Mesendoderm (in vitro differentiated cells): ENCODE data around the gene DNAH10.
A peak's percentile ranks its signal among the peaks of the same experiment; 100 is the strongest.

Experiments used
- DNase-seq: peaks from one replicate; pipeline ENCODE4 v3.0.0; 2013
- H2AK5ac ChIP-seq: 2 replicates; pipeline ENCODE4 v1.6.1; 2013; ENCODE audit warnings: low read length, inconsistent platforms
- H2BK120ac ChIP-seq: 2 replicates; pipeline ENCODE4 v1.6.1; 2013; ENCODE audit warnings: low read depth, mild to moderate bottlenecking, low read length, moderate library complexity, mixed read lengths
- H2BK15ac ChIP-seq: replicated peaks from 2 replicates; pipeline ENCODE4 v1.6.1; 2013; ENCODE audit warnings: low read depth, mild to moderate bottlenecking, moderate library complexity
- H2BK5ac ChIP-seq: 2 replicates; pipeline ENCODE4 v1.6.1; 2013; ENCODE audit warnings: low read length, inconsistent platforms
- H3K18ac ChIP-seq: 2 replicates; pipeline ENCODE4 v1.6.1; 2013; ENCODE audit warnings: mild to moderate bottlenecking, low read length, mixed read lengths
- H3K23ac ChIP-seq: one replicate; pipeline ENCODE4 v1.6.1; 2013; ENCODE audit warnings: low read length
- H3K27ac ChIP-seq: 2 replicates; pipeline ENCODE4 v1.5.1; 2013; ENCODE audit warnings: low read depth, mild to moderate bottlenecking, inconsistent platforms, low read length, moderate library complexity
- H3K27me3 ChIP-seq: 2 replicates; pipeline ENCODE4 v1.6.1; 2013; ENCODE audit warnings: low read length, control low read depth, mild to moderate bottlenecking, inconsistent platforms; ENCODE audit not compliant: insufficient read depth, poor library complexity
- H3K36me3 ChIP-seq: 2 replicates; pipeline ENCODE4 v1.6.1; 2013; ENCODE audit warnings: low read length, inconsistent platforms; ENCODE audit not compliant: control insufficient read depth, insufficient read depth
- H3K4ac ChIP-seq: one replicate; pipeline ENCODE4 v1.6.1; 2013; ENCODE audit warnings: low read depth, mild to moderate bottlenecking, low read length, moderate library complexity
- H3K4me1 ChIP-seq: 2 replicates; pipeline ENCODE4 v1.6.1; 2013; ENCODE audit warnings: low read depth, low read length, inconsistent platforms; ENCODE audit not compliant: control insufficient read depth
- H3K4me2 ChIP-seq: 2 replicates; pipeline ENCODE4 v1.6.1; 2013; ENCODE audit warnings: low read length
- H3K4me3 ChIP-seq: 2 replicates; pipeline ENCODE4 v1.5.1; 2013; ENCODE audit warnings: mild to moderate bottlenecking, low read length
- H3K56ac ChIP-seq: one replicate; pipeline ENCODE4 v1.6.1; 2013; ENCODE audit warnings: low read length
- H3K79me1 ChIP-seq: 2 replicates; pipeline ENCODE4 v1.6.1; 2013; ENCODE audit warnings: low read length, inconsistent platforms
- H3K79me2 ChIP-seq: 2 replicates; pipeline ENCODE4 v1.6.1; 2013; ENCODE audit warnings: mild to moderate bottlenecking, low read length; ENCODE audit not compliant: control insufficient read depth, insufficient read depth
- H3K9ac ChIP-seq: 2 replicates; pipeline ENCODE4 v1.6.1; 2013; ENCODE audit warnings: low read length, inconsistent platforms
- H4K5ac ChIP-seq: one replicate; pipeline ENCODE4 v1.6.1; 2013; ENCODE audit warnings: low read length
- H4K8ac ChIP-seq: one replicate; pipeline ENCODE4 v1.6.1; 2013; ENCODE audit warnings: low read depth, mild to moderate bottlenecking, control low read depth, low read length, moderate library complexity
- WGBS: extraction: QIAGEN DNeasy Blood & Tissue Kit; methylation state at CpG from one replicate; pipeline ENCODE4 v1.1.7; 2013; ENCODE audit warnings: low lambda C conversion rate, missing lambda C conversion rate; ENCODE audit not compliant: insufficient coverage; ENCODE audit errors: extremely low coverage; 5-methylcytosine and 5-hydroxymethylcytosine counted together

Gene DNAH10

GRCh38 chr12:123760267-123760938 is 1.7 kb upstream of the DNAH10 start:
- H4K5ac ChIP-seq = no peak overlapping the region
- no peak for DNase-seq
- no peak overlapping the region for H3K56ac ChIP-seq
- H3K4me3 ChIP-seq = no peak overlapping the region
- no CpG with 5 or more reads among the region's 11 CpGs for WGBS
- H4K8ac ChIP-seq = no peak overlapping the region
- H2BK120ac ChIP-seq = no peak overlapping the region
- no peak overlapping the region for H3K23ac ChIP-seq
- no peaks in the 10 kb centered on the region for H3K27me3 ChIP-seq
- H3K79me1 ChIP-seq = no peaks in the 10 kb centered on the region
- no peak overlapping the region for H3K18ac ChIP-seq
- H3K4me2 ChIP-seq = no peak overlapping the region
- no peak overlapping the region for H3K27ac ChIP-seq
- H3K9ac ChIP-seq = no peak overlapping the region
- peaks cover 7% of the 10 kb centered on the region for H3K36me3 ChIP-seq
- H2BK5ac ChIP-seq = no peak overlapping the region
- H2BK15ac ChIP-seq = no peak overlapping the region
- no peak overlapping the region for H3K4ac ChIP-seq
- H3K79me2 ChIP-seq = no peaks in the 10 kb centered on the region
- no peak overlapping the region for H2AK5ac ChIP-seq
- peaks cover 3% of the 10 kb centered on the region for H3K4me1 ChIP-seq

- no peak overlapping the region for H4K5ac ChIP-seq
- no peaks in the 10 kb centered on the region for H3K79me2 ChIP-seq
- H3K4ac ChIP-seq = no peak overlapping the region
- no peak overlapping the region for H3K4me3 ChIP-seq
- H2BK120ac ChIP-seq = no peak overlapping the region
- H4K8ac ChIP-seq = no peak overlapping the region
- peak overlapping the region; percentile 95 for H3K4me2 ChIP-seq
- H3K36me3 ChIP-seq = peaks cover 3% of the 10 kb centered on the region
- peak overlapping the region; percentile 87 for H3K56ac ChIP-seq
- no peaks in the 10 kb centered on the region for H3K79me1 ChIP-seq
- no peak overlapping the region for H3K23ac ChIP-seq
- no peak overlapping the region for H3K27ac ChIP-seq
- DNase-seq = no peak
- no peak overlapping the region for H2BK15ac ChIP-seq
- H3K4me1 ChIP-seq = peaks cover 3% of the 10 kb centered on the region
- H3K18ac ChIP-seq = no peak overlapping the region
- H3K9ac ChIP-seq = peak overlapping the region; percentile 70
- H3K27me3 ChIP-seq = no peaks in the 10 kb centered on the region
- no peak overlapping the region for H2AK5ac ChIP-seq
- no peak overlapping the region for H2BK5ac ChIP-seq
- no CpG with 5 or more reads among the region's 15 CpGs for WGBS
These were observed 583 bp downstream of the DNAH10 start for GRCh38 chr12:123762715-123763052.

- H2BK5ac ChIP-seq = no peak overlapping the region
- no peak overlapping the region for H3K4me3 ChIP-seq
These were observed 992 bp downstream of the DNAH10 start for GRCh38 chr12:123763093-123763492.

GRCh38 chr12:123764109-123764508 is 2.0 kb downstream of the DNAH10 start:
- H4K8ac ChIP-seq = no peak overlapping the region
- H3K9ac ChIP-seq = no peak overlapping the region
- H3K18ac ChIP-seq = no peak overlapping the region
- H3K4me1 ChIP-seq = peaks cover 3% of the 10 kb centered on the region
- no peak overlapping the region for H3K27ac ChIP-seq
- no peak overlapping the region for H3K4me2 ChIP-seq
- no peak overlapping the region for H3K56ac ChIP-seq
- H3K23ac ChIP-seq = no peak overlapping the region
- H3K36me3 ChIP-seq = peaks cover 3% of the 10 kb centered on the region
- H4K5ac ChIP-seq = no peak overlapping the region
- DNase-seq = no peak
- no peak overlapping the region for H3K4ac ChIP-seq
- no peak overlapping the region for H2BK15ac ChIP-seq
- H3K79me1 ChIP-seq = no peaks in the 10 kb centered on the region
- no peak overlapping the region for H2AK5ac ChIP-seq
- H2BK5ac ChIP-seq = no peak overlapping the region
- H3K4me3 ChIP-seq = no peak overlapping the region
- WGBS = no CpG with 5 or more reads among the region's 12 CpGs
- no peaks in the 10 kb centered on the region for H3K79me2 ChIP-seq
- H2BK120ac ChIP-seq = no peak overlapping the region
- H3K27me3 ChIP-seq = no peaks in the 10 kb centered on the region

More at GRCh38 chr12:123763093-123763492, 992 bp downstream of the DNAH10 start:
- Histone ChIP-seq H4K5ac (no peak overlapping the region), H3K4ac (no peak overlapping the region), H2AK5ac (no peak overlapping the region), H2BK15ac (no peak overlapping the region), H4K8ac (no peak overlapping the region), H3K18ac (no peak overlapping the region), H3K23ac (no peak overlapping the region), H3K4me1 (peaks cover 3% of the 10 kb centered on the region), H3K27me3 (no peaks in the 10 kb centered on the region), H3K56ac (no peak overlapping the region), H3K79me2 (no peaks in the 10 kb centered on the region), H3K9ac (no peak overlapping the region), H3K79me1 (no peaks in the 10 kb centered on the region), H3K36me3 (peaks cover 3% of the 10 kb centered on the region), H3K27ac (no peak overlapping the region), H2BK120ac (no peak overlapping the region), H3K4me2 (peak overlapping the region; percentile 95)
- peak; percentile 79 for DNase-seq
- WGBS = no CpG with 5 or more reads among the region's 8 CpGs

GRCh38 chr12:123765504-123766035 is 3.5 kb downstream of the DNAH10 start:
- no peaks in the 10 kb centered on the region for H3K79me1 ChIP-seq
- no peak for DNase-seq
- H4K5ac ChIP-seq = no peak overlapping the region
- no peaks in the 10 kb centered on the region for H3K27me3 ChIP-seq
- H2BK15ac ChIP-seq = no peak overlapping the region
- H3K56ac ChIP-seq = no peak overlapping the region
- H3K36me3 ChIP-seq = no peaks in the 10 kb centered on the region
- no peak overlapping the region for H3K9ac ChIP-seq
- peaks cover 3% of the 10 kb centered on the region for H3K4me1 ChIP-seq
- no peak overlapping the region for H2BK120ac ChIP-seq
- no peaks in the 10 kb centered on the region for H3K79me2 ChIP-seq
- H3K18ac ChIP-seq = no peak overlapping the region
- H3K4me3 ChIP-seq = no peak overlapping the region
- no peak overlapping the region for H2AK5ac ChIP-seq
- WGBS = 100% methylated on average over 1 of the region's 2 CpGs
- H3K4ac ChIP-seq = no peak overlapping the region
- no peak overlapping the region for H3K23ac ChIP-seq
- no peak overlapping the region for H4K8ac ChIP-seq
- no peak overlapping the region for H2BK5ac ChIP-seq
- H3K4me2 ChIP-seq = no peak overlapping the region
- no peak overlapping the region for H3K27ac ChIP-seq

GRCh38 chr12:123767613-123768012 is 5.5 kb downstream of the DNAH10 start:
- no peak overlapping the region for H3K4me3 ChIP-seq
- H3K27me3 ChIP-seq = no peaks in the 10 kb centered on the region
- no peak overlapping the region for H2BK5ac ChIP-seq
- H3K79me2 ChIP-seq = no peaks in the 10 kb centered on the region
- no peaks in the 10 kb centered on the region for H3K36me3 ChIP-seq
- no peak for DNase-seq
- H3K4me1 ChIP-seq = peaks cover 2% of the 10 kb centered on the region
- H3K56ac ChIP-seq = no peak overlapping the region
- no peak overlapping the region for H3K4ac ChIP-seq
- WGBS = no CpG with 5 or more reads among the region's 9 CpGs
- H3K18ac ChIP-seq = no peak overlapping the region
- no peak overlapping the region for H4K8ac ChIP-seq
- no peak overlapping the region for H2BK120ac ChIP-seq
- no peaks in the 10 kb centered on the region for H3K79me1 ChIP-seq
- H2BK15ac ChIP-seq = no peak overlapping the region
- H4K5ac ChIP-seq = no peak overlapping the region
- H2AK5ac ChIP-seq = no peak overlapping the region
- no peak overlapping the region for H3K23ac ChIP-seq
- H3K27ac ChIP-seq = no peak overlapping the region
- H3K9ac ChIP-seq = no peak overlapping the region
- H3K4me2 ChIP-seq = no peak overlapping the region
